ENCODE data around the gene KCNA4. TPM values are rescaled to one million over a fixed set of nuclear protein-coding genes. Genes with fewer than 3 reads are reported as not detected.

Gene KCNA4
- total RNA-seq, 1 experiment from 2014 or later, result not detected

DNA sequence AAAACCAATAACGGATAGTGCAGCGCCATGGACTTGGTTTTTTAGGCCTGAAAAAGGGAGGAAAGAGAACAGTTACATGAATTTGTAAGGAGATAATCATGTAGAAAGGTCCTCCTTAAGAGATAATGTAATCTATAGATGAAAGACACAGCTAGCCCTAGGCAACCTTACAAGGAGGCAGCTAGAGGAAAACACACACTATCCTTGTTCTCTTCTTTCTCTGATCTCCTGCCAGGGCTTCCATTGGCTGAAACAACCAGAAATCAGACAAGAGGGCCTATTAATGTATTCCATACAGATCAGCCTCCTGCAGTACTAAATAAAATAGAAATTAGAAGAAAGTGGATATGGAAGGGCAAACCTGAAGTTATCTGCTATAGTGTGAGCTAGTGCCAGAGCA, 53.0 kb downstream of the KCNA4 start:
- Histone ChIP-seq H3K36me3 (no peaks in the 10 kb centered on the region), H3K4me1 (replicated peaks) (no peaks in the 10 kb centered on the region), H3K27me3 (replicated peaks) (no peaks in the 10 kb centered on the region), H3K27ac (no peak overlapping the region), H3K4me3 (no peak overlapping the region), H3K9me3 (replicated peaks) (no peaks in the 10 kb centered on the region)
- DNase-seq (ENCODE audit: low read depth in 1 of 2, low spot score in 2 of 2), result no peak

DNA sequence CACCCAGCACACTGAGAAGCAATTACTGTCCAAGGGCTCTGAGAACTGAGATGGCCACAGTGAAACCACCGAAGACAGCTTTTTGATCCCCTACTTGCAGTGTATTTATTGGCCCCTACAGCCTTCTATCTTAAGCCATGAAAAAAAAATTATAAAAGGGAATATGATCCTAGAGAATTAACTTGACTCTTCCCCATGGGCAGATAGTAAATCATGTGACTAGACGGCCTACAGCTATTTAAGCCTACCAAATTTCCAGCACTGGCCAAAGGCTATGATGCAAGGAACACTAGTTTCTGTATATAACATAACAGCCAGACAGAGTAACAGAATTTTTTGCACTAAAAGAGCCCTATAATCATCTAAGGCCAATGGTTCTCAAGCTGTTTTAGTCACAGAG, 53.8 kb downstream of the KCNA4 start:
- H3K36me3 ChIP-seq, result no peaks in the 10 kb centered on the region
- H3K27ac ChIP-seq, result no peak overlapping the region
- no peak for DNase-seq (ENCODE audit: low read depth in 1 of 2, low spot score in 2 of 2)
- H3K4me3 ChIP-seq, result no peak overlapping the region
- no peaks in the 10 kb centered on the region for H3K4me1 ChIP-seq (replicated peaks)
- H3K9me3 ChIP-seq (replicated peaks), result no peaks in the 10 kb centered on the region
- no peaks in the 10 kb centered on the region for H3K27me3 ChIP-seq (replicated peaks)

GRCh38 chr11:29962243-29962642, 54.6 kb downstream of the KCNA4 start:
- Histone ChIP-seq H3K27me3 (replicated peaks) (no peaks in the 10 kb centered on the region), H3K36me3 (no peaks in the 10 kb centered on the region), H3K27ac (no peak overlapping the region), H3K4me3 (no peak overlapping the region), H3K4me1 (replicated peaks) (no peaks in the 10 kb centered on the region), H3K9me3 (replicated peaks) (no peaks in the 10 kb centered on the region)
- no peak for DNase-seq (ENCODE audit: low read depth in 1 of 2, low spot score in 2 of 2)

Other genes with a start within 250 kb of the KCNA4 start
- gene FSHB, start 214.0 kb upstream of the KCNA4 start, total RNA-seq (2014; rRNA removed; shearing (Covaris generic)), result not detected in 2 replicates